GM23338 (cell line): ENCODE results near the gene DPF3.

ENCODE experiments used
- CTCF ChIP-seq, 2 experiments: fragments of 200-600 bp in 1 of 2; sonication (generic) in 1 of 2; conservative IDR thresholded peaks; 2 replicates each; pipeline versions ENCODE4 v1.5.1 to v1.6.1; 2016 to 2017; ENCODE audit warnings: antibody characterized with exemption in 2 of 2, low read depth in 2 of 2, mild to moderate bottlenecking in 2 of 2, moderate library complexity in 1 of 2
- EZH2 ChIP-seq: fragments of 200-600 bp; sonication (generic); IDR thresholded peaks from one replicate; pipeline ENCODE4 v1.8.0; 2017; ENCODE audit warnings: antibody characterized with exemption, mild to moderate bottlenecking, low read depth; ENCODE audit not compliant: unreplicated experiment
- EZH2phosphoT487 ChIP-seq: fragments of 200-600 bp; sonication (generic); IDR thresholded peaks from one replicate; pipeline ENCODE4 v1.8.1; 2018; ENCODE audit warnings: antibody characterized with exemption; ENCODE audit not compliant: unreplicated experiment
- JUNB ChIP-seq: IDR thresholded peaks from one replicate; pipeline ENCODE4 v1.6.1; 2016; ENCODE audit warnings: antibody characterized with exemption; ENCODE audit not compliant: unreplicated experiment
- POLR2AphosphoS5 ChIP-seq: IDR thresholded peaks from 2 replicates; pipeline ENCODE4 v1.6.1; 2016; ENCODE audit warnings: antibody characterized with exemption, low read depth
- ZNF114 ChIP-seq: fragments of 250-450 bp; sonication (Bioruptor Pico); IDR thresholded peaks from 2 replicates; pipeline ENCODE4 v1.5.0; 2020; ENCODE audit warnings: mild to moderate bottlenecking, moderate library complexity
- TF ChIP-seq, protein P1 (sequence below): IDR thresholded peaks from one replicate; pipeline ENCODE4 v1.6.1; 2018; ENCODE audit warnings: antibody characterized with exemption; ENCODE audit not compliant: unreplicated experiment

- no peak for TF ChIP-seq CTCF (conservative IDR thresholded peaks at IDR 0.05; ENCODE audit: low read depth in 2 of 2)
- TF ChIP-seq JUNB, result no peak
- no peak for TF ChIP-seq EZH2phosphoT487
- TF ChIP-seq, protein P1, sequence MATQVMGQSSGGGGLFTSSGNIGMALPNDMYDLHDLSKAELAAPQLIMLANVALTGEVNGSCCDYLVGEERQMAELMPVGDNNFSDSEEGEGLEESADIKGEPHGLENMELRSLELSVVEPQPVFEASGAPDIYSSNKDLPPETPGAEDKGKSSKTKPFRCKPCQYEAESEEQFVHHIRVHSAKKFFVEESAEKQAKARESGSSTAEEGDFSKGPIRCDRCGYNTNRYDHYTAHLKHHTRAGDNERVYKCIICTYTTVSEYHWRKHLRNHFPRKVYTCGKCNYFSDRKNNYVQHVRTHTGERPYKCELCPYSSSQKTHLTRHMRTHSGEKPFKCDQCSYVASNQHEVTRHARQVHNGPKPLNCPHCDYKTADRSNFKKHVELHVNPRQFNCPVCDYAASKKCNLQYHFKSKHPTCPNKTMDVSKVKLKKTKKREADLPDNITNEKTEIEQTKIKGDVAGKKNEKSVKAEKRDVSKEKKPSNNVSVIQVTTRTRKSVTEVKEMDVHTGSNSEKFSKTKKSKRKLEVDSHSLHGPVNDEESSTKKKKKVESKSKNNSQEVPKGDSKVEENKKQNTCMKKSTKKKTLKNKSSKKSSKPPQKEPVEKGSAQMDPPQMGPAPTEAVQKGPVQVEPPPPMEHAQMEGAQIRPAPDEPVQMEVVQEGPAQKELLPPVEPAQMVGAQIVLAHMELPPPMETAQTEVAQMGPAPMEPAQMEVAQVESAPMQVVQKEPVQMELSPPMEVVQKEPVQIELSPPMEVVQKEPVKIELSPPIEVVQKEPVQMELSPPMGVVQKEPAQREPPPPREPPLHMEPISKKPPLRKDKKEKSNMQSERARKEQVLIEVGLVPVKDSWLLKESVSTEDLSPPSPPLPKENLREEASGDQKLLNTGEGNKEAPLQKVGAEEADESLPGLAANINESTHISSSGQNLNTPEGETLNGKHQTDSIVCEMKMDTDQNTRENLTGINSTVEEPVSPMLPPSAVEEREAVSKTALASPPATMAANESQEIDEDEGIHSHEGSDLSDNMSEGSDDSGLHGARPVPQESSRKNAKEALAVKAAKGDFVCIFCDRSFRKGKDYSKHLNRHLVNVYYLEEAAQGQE, result no peak
- TF ChIP-seq POLR2AphosphoS5, result no peak
- TF ChIP-seq EZH2, result no peak
- no peak for TF ChIP-seq ZNF114 (CRISPR knock-in tag)
These were observed 60.7 kb downstream of the DPF3 start for GRCh38 chr14:72833174-72833573.
